MCF 10A (cell line): ENCODE data around the gene KANK4. TPM values are rescaled to one million over a fixed set of nuclear protein-coding genes. Genes with fewer than 3 reads are reported as not detected.
A peak's percentile ranks its signal among the peaks of the same experiment; 100 is the strongest.

Experiments used
- Bru-seq: library from RNA; stranded (reverse); fragments of 400-500 nt; gene quantifications from one replicate; lab custom pipeline; 2021; lab: Mats Ljungman, UMichigan
- BruChase-seq, 2 experiments: library from RNA; stranded (reverse); fragments of 400-500 nt; gene quantifications; one replicate each; lab custom pipeline; 2021; lab: Mats Ljungman, UMichigan
- BruUV-seq: library from RNA; stranded (reverse); fragments of 400-500 nt; replicated peaks from 2 replicates; lab custom pipeline; 2021; lab: Mats Ljungman, UMichigan
- CTCF ChIA-PET: fragments of 300-600 bp; sonication (Branson Sonifier 250); formaldehyde crosslinking; extraction: SDS; loops from one replicate; lab custom pipeline; 2021; ENCODE audit warnings: antibody characterized with exemption, inconsistent platforms; lab: Yijun Ruan, JAX
- POLR2A ChIA-PET: fragments of 300-600, 350-650 bp; sonication (Branson Sonifier 250); formaldehyde crosslinking; extraction: SDS; loops from one replicate; lab custom pipeline; 2020; ENCODE audit warnings: antibody characterized with exemption, inconsistent platforms; lab: Yijun Ruan, JAX
- DNase-seq: peaks from one replicate; pipeline ENCODE4 v3.0.0-alpha.2; 2018; ENCODE audit not compliant: unreplicated experiment
- H3K27ac Mint-ChIP-seq: one replicate; pipeline ENCODE4 v1.8.0; 2022; ENCODE audit warnings: mild to moderate bottlenecking, low read depth, mixed read lengths; ENCODE audit not compliant: unreplicated experiment
- H3K27me3 Mint-ChIP-seq: one replicate; pipeline ENCODE4 v1.8.0; 2022; ENCODE audit warnings: mixed read lengths; ENCODE audit not compliant: insufficient read depth, unreplicated experiment
- H3K36me3 Mint-ChIP-seq: one replicate; pipeline ENCODE4 v1.8.0; 2022; ENCODE audit warnings: mild to moderate bottlenecking, moderate library complexity, mixed read lengths; ENCODE audit not compliant: insufficient read depth, unreplicated experiment
- H3K4me1 Mint-ChIP-seq: one replicate; pipeline ENCODE4 v1.8.0; 2022; ENCODE audit warnings: mixed read lengths; ENCODE audit not compliant: insufficient read depth, unreplicated experiment
- H3K4me3 Mint-ChIP-seq: one replicate; pipeline ENCODE4 v1.8.0; 2022; ENCODE audit warnings: mild to moderate bottlenecking, moderate library complexity, mixed read lengths; ENCODE audit not compliant: unreplicated experiment
- H3K9me3 Mint-ChIP-seq: one replicate; pipeline ENCODE4 v1.8.0; 2022; ENCODE audit warnings: mixed read lengths; ENCODE audit not compliant: unreplicated experiment
- intact Hi-C: fragments of 100-400 bp; cut with micrococcal nuclease; formaldehyde crosslinking; loops from 2 replicates; pipeline ENCODE4 v1.14.1; 2022
- long read RNA-seq: library from polyadenylated mRNA; stranded (forward); transcript quantifications from one replicate; pipeline ENCODE4 v2.0.0, GENCODE V29; 2022
- total RNA-seq: library from RNA; stranded (reverse); gene quantifications from 2 replicates; pipeline ENCODE4 v1.2.3, GENCODE V29; 2022
- TF ChIP-seq, protein P1 (sequence below): fragments of 200-600 bp; IDR thresholded peaks from one replicate; pipeline ENCODE4 v1.8.0; 2022; ENCODE audit warnings: antibody characterized with exemption, mild to moderate bottlenecking; ENCODE audit not compliant: unreplicated experiment

KANK4 gene
- total RNA-seq (0.20 and 0.51 TPM in 2 replicates), Bru-seq, nascent RNA (percentile 17 among the genes with signal in this experiment), BruChase-seq, experiment 1, labeled RNA remaining after a 6-hour chase (percentile 12 among the genes with signal in this experiment), BruChase-seq, experiment 2, labeled RNA remaining after a 2-hour chase (percentile 21 among the genes with signal in this experiment)
- long read RNA-seq, full-length matches to known transcripts, result 4 of 4 reads
- long read RNA-seq, partial matches to known transcripts, result 0 of 4 reads
- long read RNA-seq, other reads (novel, unspliced or antisense), result 0 of 4 reads

DNA sequence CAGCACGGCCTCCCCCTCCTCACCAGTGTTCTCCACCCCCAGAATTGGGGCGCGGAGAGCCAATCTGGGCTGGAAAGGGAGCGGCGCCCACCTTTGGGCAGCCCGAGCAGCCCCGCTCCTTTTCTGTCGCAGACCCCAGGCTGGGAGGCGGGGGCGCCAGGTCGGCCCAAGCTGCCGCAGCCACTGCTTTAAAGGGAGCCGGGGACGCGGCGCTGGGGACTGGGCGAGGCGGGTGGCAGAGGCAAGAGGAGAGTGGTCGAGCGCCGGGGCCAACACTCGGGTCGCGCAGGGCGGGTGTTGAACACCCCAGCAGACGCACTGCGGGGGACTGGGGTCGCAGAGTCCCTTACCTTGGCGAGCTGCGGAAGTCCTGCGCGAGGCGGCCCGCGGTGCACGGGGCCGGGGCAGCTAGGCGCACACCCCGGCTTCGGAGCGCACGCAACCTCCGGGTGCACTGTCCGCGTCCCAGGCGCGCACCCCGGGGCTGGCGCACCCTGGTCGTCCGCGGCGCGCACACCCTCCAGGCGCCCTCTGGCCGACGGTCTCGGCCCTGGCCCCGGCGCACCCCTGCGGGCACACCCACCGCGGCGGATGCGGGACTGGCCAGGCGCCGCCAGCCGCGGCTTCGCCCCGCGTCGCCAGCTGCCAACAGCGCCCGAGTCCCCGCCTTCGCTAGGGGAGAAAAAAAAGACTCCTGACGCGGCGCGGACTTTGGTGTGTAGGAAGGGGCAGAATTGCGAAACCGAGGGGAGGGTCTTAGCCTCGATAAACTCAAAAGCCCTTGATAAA lies at the start of gene KANK4:
TSS of gene KANK4 (minus strand) at position 679 of the 789 bp plus-strand sequence. CDS start 37,870 bp downstream, outside the sequence.
- H3K4me1 Mint-ChIP-seq, result peaks cover 14% of the 10 kb centered on the region
- DNase-seq, result no peak
- ChIA-PET POLR2A (interaction anchor here (0.6 kb wide), 1 partner anchor 1530 kb away, joined by 3 read pairs; no protein-coding TSS in a partner anchor), CTCF (interaction anchor here (0.7 to 0.8 kb wide), 3 partner anchors 8 to 55 kb away, joined by 3 read pairs; no protein-coding TSS in a partner anchor)
- intact Hi-C loops, result no loop called here
- BruUV-seq, result no TSS peak
- no peak within 1 kb of the TSS for H3K27ac Mint-ChIP-seq
- TF ChIP-seq, protein P1, sequence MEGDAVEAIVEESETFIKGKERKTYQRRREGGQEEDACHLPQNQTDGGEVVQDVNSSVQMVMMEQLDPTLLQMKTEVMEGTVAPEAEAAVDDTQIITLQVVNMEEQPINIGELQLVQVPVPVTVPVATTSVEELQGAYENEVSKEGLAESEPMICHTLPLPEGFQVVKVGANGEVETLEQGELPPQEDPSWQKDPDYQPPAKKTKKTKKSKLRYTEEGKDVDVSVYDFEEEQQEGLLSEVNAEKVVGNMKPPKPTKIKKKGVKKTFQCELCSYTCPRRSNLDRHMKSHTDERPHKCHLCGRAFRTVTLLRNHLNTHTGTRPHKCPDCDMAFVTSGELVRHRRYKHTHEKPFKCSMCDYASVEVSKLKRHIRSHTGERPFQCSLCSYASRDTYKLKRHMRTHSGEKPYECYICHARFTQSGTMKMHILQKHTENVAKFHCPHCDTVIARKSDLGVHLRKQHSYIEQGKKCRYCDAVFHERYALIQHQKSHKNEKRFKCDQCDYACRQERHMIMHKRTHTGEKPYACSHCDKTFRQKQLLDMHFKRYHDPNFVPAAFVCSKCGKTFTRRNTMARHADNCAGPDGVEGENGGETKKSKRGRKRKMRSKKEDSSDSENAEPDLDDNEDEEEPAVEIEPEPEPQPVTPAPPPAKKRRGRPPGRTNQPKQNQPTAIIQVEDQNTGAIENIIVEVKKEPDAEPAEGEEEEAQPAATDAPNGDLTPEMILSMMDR, result no peak
- no peaks in the 10 kb centered on the region for H3K9me3 Mint-ChIP-seq
- no peaks in the 10 kb centered on the region for H3K36me3 Mint-ChIP-seq
- H3K4me3 Mint-ChIP-seq, result peak within 1 kb of the TSS; percentile 47
- no peaks in the 10 kb centered on the region for H3K27me3 Mint-ChIP-seq

DNA sequence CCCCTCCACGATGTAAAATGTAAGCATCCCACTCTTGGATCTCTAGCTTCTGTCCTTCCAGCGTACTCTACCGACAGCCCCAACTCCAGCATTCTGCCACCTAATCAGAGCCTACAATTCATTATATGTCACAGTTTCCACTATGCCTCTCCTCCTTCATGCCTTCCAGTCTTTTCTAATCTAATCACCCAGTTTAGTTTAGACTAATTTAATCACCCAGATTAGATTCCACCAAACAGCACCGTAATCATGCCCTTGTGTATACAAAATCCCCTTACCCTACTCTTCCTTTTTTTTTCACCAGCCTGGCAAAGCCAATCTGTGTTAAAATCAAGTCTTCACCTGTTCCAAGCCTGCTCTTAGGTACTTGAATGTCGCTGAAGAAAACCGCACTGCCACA lies 49.8 kb upstream of the KANK4 start:
- no peak overlapping the region for H3K27ac Mint-ChIP-seq
- no peak overlapping the region for H3K4me3 Mint-ChIP-seq
- intact Hi-C loops, result loop anchor here (2.0 kb wide), 1 partner anchor 24 kb away; no protein-coding TSS in a partner anchor
- H3K9me3 Mint-ChIP-seq, result no peaks in the 10 kb centered on the region
- CTCF ChIA-PET, result no interaction called here
- POLR2A ChIA-PET, result no interaction called here
- no TSS peak for BruUV-seq
- TF ChIP-seq, protein P1, result no peak
- DNase-seq, result no peak
- H3K4me1 Mint-ChIP-seq, result no peaks in the 10 kb centered on the region
- H3K36me3 Mint-ChIP-seq, result no peaks in the 10 kb centered on the region
- H3K27me3 Mint-ChIP-seq, result no peaks in the 10 kb centered on the region

DNA sequence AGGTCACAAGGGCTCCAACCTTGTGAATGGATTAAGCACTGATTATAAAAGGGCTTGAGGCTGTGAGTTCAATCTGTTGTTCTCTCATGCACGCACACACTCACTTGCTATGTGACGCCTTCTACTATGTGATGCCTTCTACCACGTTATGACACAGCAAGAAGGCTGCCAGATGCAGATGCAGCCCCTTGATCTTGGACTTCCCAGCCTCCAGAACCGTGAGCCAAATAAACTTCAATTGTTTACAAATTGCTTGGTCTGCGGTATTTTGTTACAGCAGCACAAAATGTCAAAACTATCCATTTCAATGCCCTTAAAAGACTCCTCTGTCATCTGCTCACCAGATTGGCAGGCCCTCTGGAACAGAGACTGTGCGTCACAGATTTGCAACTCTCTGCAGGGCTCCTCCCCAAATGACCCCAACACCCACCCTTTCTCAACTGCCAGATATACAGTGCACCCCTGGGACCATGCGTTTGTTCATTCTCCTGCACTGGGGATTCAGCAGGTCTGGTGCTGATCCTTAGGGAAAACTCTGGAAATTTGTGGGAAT lies 47.8 kb upstream of the KANK4 start:
- no peak for DNase-seq
- no peaks in the 10 kb centered on the region for H3K27me3 Mint-ChIP-seq
- POLR2A ChIA-PET, result no interaction called here
- H3K4me1 Mint-ChIP-seq, result no peaks in the 10 kb centered on the region
- CTCF ChIA-PET, result no interaction called here
- H3K36me3 Mint-ChIP-seq, result no peaks in the 10 kb centered on the region
- H3K9me3 Mint-ChIP-seq, result no peaks in the 10 kb centered on the region
- H3K4me3 Mint-ChIP-seq, result no peak overlapping the region
- TF ChIP-seq, protein P1, result no peak
- intact Hi-C loops, result no loop called here
- BruUV-seq, result no TSS peak
- H3K27ac Mint-ChIP-seq, result no peak overlapping the region

DNA sequence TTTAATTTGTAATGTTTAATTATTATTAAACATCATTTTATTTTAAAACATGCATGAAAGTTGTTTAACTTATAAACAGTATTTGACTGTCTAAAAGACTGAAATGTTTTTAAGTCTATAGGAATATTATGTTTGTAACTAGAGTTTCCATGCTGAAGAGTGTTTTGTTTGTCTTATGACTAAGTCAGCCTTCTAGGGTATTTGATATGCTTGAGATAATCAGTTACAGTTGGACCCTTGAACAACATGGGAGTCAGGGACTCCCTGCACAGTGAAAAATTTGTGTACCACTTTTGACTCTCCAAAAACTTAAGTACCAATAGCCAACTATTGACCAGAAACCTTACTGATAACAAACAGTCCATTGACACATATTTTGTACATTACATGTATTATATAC lies 45.5 kb upstream of the KANK4 start:
- CTCF ChIA-PET, result interaction anchor here (1.2 kb wide), 1 partner anchor 13 kb away, joined by 4 read pairs; no protein-coding TSS in a partner anchor
- Mint-ChIP-seq H3K36me3 (no peaks in the 10 kb centered on the region), H3K9me3 (no peaks in the 10 kb centered on the region), H3K27ac (no peak overlapping the region), H3K4me3 (no peak overlapping the region), H3K4me1 (no peaks in the 10 kb centered on the region), H3K27me3 (no peaks in the 10 kb centered on the region)
- no TSS peak for BruUV-seq
- intact Hi-C loops, result no loop called here
- TF ChIP-seq, protein P1, result no peak
- POLR2A ChIA-PET, result no interaction called here
- DNase-seq, result no peak
